ENCODE results near the gene TBCK.
A peak's percentile ranks its signal among the peaks of the same experiment; 100 is the strongest.
"Not testable (repeated sequence)": the region's sequence is repeated elsewhere in the genome, so short reads cannot be mapped to it uniquely, and the experiment has no call there.

TBCK gene

DNA sequence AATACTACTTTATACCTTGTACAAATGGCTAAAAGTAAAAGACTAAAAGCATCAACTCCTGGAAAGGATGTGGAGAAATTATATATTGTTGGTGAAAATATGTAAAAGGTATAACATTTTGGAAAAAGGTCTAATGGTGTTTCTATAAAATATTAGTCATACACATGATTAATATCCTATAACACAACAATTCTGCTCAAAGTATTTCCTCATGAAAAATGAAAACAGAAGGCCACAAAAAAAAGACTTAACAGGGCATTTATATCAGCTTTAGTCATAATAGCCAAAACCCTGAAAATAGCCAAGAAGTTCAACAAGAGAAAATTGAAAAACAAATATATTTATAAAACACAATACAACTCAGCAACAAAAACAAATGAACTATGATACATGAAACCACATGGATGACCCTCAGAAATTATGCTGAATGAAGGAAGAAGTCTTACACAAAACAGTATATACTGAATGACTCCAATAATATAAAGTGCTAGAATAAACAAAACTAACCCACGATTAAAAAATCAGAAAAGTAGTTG is 38.8 kb downstream of the TBCK start:
- DNase-seq: no peak

DNA sequence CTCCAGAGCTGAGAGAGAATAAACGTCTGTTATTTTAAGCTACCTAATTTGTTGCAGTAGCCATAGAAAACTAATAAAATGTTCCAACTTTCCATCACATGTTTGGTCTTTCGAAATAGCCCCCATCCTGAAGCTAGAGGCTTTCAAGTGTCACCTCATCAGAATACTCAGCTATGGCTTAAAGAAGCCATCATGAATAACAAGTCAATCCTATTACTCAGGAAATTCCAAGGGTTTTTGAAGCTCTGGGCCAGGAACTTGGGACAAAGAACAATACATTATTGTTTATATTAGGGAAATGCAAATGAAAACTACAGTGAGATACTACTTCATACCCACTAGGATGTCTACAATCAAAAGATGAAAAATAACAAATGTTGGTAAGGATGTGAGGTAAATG is 42.2 kb downstream of the TBCK start:
- DNase-seq: no peak

DNA sequence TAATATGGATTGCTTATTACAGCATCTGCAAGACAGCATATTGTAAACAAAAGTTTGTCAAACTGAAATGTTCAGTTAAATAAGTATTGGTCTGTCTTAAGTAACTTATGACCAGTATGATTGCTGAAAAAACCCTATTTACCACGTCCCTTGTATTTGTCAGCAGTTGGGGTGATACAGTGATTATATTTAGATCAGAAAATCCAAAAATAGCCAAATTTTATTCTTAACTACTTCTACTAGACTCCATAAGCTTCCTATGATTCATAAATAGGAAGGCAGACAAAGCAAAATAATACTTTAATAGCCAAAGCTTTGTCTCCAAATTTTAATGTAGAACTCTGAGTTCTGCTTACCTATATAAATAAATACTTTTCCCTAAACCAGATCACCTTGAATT is 45.3 kb downstream of the TBCK start:
- no peak for DNase-seq

DNA sequence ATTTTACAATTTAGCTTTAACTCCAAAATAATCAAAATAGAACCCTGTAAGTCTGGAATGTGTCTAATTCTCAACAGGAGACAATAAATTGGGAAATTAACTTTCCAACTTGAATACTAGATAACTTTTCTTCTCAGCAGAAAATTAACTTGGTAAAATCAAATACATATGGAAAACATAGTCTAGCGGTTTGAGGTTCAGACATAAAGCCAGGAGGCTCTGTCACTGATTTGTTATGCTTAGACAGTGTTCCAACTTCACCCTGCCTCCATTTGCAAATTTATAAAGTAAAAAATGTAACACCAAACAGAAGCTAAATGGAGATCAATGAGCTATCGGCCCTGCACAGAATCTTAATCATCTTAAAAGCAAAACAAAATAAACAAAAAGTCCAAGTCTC is 46.3 kb downstream of the TBCK start:
- DNase-seq: no peak

DNA sequence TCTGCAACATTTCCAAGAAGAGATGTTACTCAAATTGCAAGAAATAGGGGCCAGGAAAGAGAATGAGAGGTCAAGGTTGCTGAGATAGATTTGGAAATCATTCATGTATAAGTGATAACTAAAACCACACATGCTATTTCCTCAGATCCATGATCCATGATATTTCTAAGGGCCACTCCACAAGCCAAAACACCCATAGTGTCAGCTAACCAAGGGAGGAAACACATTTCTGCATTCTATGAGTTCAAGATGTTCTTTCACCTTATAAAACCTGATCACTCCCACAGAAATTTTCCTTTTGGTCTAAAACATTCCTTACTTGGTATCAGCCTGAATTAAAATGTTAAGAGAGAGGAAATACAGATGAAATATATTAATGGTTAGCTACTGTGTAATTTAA is 47.2 kb downstream of the TBCK start:
- DNase-seq: no peak

DNA sequence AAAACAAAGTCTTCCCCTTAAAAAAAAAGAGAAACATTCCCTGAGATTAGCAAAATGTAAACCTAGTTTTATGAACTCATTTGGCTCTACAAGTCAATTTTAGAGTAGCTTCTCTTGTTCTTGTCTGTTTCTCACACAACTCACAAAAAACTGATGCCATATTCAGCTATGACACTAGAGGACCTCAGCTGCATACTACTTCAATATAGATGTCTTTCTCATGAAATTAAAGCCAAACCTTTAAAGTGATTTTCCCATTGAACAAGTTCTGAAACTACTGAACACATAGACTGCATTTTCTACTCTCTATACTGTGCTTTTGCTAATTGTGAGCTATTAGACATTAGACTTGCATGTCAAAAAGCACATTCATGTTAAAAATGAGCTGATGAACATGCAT is 49.8 kb downstream of the TBCK start:
- DNase-seq: peak; percentile 9

DNA sequence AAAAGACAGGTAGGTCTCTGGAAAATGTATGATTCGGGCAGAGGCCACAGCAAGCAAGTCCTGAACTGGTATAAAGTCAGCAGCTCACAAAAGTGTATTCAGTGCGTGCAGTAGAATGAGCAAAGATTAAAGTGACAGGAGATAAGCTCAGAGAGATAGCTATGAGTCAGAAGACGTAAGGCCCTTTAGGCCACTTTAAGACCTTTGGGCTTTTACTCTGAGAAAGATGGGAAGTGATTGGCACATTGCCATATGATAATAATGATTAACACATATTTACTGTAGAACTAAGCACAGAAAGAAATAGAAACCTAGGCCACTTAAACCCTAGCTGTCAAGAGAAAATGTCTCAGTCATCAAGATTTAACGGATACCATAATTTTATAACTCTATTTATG is 51.7 kb downstream of the TBCK start:
- no peak for DNase-seq

DNA sequence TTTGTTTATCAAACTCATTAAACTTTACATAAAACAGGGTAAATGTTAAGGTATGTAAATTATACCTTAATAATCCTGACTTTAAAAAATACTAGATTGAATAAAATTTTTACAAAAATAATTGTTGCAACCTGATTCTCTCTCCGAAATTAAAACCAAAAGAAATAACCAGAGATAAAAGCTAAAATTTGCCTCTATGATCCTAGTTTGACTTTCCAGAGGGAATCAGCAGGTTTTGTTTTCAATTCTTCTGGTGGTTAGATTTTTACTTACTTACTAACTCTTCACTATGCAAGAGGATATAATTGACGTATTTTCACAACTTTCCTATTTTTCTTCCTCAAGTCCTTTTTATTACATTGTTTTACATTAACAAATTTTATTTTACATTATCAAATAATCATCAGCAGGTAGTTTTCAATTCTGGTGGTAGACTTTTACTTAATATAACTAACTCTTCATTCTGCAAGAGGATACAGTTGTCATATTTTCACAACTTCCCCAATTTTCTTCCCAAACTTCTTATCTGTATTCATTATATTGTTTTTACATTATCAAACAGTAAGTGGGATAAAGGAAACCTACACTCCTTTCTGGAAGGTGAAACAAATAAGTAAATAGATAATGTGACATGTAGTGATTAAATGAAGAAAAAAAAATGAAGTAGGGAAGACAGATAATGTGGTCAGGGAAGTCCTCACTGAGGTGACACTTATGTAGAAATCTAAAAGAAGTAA is 52.2 kb downstream of the TBCK start:
- DNase-seq: no peak

DNA sequence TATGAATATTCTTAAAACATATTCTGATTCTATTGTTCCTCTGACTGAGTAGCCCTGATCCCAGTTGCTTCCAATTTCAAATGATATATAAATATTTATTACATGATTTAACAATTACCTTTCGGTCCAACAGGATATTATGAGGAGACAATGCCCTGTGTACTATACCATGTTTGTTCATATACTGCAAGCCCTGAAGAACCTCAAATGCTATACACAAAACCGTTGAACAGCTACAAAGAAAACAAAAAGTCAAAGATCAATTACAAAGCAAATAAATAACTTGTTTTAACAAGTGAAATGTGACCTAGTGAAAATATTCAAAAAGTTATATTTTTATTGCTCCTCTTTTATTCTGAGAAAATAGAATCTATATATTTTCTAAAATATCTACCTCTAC is 54.0 kb downstream of the TBCK start:
- DNase-seq: no peak

DNA sequence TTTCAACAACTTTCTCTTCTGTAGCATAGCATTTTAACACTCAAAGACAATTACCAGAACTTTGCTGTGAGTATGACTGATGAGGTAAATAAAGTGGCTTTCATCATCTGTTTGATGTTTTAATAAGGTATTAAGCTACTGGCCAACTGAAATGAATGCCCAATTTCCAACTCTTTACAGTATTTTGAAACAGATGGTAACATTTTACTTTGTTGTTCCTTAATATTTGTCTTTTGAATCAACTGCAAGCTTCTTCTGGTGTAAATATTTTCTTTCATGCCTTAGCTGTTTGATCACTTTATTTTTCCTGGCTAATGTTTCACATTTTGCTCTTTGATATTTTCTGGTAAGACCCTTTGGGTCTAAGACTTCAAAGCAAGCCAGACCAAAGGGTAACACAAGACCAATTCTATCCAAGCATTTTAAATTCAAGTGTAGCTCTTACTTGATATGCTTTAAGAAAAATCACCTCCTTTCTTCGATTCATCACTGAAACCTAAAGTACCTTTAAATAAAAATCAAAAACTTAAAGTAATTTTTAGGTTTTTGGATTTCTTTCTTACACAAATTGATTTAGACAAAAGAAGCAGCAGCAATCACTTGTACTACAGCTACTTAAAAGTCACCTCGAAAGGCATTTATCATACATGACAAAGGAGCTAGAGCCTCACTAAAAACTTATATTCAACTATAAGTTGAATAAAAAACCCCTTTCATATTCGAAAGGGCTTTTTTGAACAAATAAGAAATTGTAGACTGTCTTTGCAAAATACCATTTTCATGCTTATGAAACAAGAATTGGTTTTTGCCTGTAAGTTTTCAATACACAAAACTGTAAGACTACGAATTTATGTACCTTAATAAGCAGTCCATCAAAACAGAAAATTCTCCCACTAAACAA is 57.6 kb downstream of the TBCK start:
- no peak for DNase-seq

DNA sequence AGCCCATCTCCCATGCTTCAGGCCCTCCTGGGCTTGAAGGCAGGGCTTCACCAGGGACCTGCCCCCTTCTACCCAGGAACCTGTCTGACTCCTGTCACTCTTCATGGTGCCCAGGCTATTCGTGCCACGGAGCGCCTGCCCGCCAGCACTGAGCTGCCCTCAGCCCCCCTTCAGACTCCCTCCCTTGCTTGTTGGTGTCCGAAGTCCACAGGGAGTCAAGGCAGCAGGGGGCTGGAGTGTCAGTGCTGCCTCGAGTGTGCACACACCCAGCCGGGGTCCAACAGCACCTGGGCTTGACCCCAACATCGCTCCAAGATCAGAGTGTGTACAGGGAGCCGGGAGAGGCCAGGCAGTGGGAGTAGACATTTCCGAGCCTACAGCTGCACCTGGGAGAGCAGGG is 59.8 kb downstream of the TBCK start:
- DNase-seq: no peak

DNA sequence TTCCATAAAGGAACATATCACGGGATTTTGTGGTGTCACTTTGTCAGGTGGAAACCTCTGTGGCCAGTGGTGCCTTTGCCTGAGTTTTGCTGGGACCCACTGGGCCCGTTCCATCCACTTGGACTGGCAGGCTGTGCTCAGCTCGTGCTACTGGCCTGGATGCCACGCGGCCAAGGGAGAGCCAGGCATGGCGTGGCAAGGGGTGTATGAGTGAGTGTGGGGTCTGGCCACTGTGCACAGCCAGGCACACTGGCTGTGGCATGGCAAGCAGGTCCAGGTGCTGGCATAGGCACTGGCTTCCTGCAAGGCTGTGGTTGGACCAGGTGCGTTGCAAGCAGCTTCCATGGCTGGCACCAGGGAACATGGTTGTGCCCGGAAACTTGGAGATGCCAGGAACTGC is 60.8 kb downstream of the TBCK start:
- no peak for DNase-seq

DNA sequence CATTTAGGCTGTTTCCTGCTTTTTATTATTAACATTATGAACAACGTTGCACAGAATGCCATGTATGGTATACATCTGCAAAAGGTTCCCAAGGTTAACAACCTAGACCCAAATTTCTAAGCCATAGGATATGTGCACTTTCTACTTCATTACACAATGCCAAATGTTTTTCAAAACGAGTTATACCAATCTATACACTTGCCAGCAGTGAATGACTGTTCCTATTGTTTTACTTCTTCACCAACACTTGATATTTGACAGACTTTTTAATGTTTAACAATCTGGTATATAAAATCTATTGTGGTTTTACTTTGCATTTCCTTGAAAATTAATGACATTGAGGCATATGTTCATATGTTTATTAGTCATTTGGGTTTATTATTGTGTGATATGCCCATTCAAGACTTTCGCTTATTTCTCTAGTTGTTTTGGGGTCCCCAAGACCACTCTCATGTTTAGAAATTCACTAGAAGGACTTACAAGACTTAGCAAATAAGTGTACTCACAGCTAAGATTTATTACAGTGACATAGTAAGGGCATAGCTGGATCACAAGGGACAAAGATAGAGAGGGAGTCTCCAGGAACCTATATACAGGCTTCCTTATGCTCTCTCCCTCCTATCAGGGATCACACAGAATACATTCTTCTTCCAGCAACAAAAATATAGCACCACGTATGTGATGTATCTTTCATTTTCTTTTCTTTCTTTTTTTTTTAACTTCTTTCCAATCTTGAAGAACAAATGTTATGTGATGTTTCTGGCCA is 62.5 kb downstream of the TBCK start:
- no peak for DNase-seq

DNA sequence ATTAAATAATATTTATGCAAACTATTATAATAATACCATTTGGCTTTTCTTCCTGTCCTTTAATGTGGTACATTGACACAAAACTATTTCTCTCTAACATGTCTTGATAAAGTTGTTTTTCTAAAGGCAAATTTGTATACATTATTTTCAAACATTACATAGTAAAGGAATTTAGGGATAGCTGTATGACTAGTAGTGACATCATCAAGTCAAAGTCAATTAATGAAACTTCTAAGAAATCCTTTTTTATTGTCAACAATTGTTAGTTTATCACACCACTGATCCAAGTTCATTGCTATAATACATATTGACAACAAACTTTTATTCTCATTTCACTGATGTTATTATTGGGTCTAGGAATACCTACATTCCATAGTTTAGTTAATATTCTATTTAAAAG is 68.4 kb downstream of the TBCK start:
- DNase-seq: no peak

DNA sequence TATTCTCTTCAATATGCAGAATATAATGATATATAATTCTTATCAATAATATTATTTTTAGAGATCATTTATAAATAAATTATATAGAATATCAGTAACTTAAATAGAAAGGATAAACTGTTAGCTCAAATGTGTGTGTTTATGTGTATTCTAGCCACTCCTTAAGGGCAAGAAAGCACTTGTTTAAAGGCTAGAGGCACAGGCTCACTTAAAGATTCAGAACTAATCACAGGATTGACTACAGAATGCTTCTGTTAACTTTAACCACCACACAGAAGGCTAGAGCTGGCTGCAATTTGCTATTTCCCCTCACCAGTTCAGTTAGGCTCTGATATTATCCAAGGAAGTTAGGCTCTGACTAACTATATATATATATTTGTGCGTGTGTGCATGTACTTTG is 69.6 kb downstream of the TBCK start:
- DNase-seq: no peak

DNA sequence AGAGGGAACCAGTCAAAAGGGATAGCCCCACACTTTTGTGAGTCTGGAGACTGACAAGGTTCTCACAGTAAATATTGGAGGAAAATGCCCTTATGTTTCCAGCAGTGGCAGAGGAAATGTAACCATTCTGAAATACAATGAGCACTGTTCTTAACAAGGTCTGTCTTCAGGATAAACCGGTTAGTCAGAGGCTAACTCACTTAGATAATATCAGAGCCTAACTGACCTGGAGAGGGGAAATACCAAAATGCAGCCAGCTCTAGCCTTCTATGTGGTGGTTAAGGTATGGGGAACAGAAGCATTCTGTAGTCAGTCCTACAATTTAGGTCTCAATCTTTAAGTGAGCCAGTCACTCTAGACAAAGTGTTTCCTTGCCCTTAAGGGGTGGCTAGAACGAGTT is 70.8 kb downstream of the TBCK start:
- DNase-seq: no peak

DNA sequence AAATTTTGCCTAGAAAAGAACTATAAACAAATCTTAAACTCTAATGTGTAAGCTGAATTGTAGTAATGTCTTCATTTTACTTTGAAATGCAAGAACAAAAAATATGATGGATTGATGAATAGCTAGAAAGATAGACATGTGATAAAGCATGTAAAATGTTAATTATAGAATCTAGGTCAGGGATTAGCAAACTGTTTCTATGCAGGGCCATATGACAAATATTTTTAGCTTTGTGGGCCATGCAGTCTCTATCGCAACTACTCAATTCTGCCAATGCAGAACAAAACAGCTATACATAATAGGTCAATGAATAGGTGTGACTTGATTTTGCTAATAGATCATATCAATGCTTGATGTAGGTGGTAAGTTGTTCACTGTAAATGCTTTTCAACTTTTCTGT is 75.3 kb downstream of the TBCK start:
- no peak for DNase-seq

DNA sequence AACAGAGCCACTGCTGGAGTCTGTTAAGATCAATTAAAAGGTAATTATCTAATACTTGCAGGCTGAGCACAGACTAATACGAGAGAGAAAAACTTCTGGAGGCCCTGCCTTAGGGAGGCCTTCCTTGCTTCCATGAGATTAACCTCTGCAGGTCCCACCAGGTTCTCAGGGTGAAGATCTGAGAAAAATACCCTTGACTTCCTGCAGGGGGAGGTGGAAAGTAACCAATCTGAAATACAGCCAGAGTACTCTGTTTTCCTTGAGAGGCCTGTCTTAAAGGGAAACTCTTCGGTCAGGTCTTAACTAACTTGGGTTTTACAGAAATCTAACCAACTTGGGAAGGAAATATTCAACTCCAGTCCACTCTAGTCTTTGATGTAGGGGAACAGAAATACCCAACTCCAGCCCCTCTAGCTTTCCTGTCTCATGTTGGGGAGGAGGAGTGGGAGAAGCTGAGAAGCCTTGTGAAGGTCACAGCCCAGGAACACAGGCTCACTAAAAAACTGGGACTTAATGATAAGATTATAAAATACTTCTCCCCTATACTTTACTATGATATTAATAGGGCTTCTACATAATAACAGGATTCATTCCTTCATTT is 77.1 kb downstream of the TBCK start:
- DNase-seq: peak; percentile 26

DNA sequence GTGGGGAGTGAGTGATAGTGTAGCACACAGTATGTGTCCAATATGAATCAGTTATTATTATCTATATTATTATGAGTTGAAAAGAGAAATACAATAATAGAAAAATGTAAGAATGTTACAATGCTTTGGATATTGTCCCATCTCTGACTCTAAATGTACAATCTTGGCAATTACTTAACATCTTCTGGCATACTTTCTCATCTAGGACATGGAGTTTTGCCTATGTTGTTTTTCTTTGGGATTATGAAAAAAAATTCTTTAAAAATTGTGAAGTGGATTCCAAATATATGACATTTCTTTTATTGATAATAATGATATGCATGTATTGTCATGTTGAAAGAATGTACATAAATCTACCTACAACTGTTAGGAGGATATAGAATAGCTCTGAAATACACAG is 84.1 kb downstream of the TBCK start:
- DNase-seq: no peak

DNA sequence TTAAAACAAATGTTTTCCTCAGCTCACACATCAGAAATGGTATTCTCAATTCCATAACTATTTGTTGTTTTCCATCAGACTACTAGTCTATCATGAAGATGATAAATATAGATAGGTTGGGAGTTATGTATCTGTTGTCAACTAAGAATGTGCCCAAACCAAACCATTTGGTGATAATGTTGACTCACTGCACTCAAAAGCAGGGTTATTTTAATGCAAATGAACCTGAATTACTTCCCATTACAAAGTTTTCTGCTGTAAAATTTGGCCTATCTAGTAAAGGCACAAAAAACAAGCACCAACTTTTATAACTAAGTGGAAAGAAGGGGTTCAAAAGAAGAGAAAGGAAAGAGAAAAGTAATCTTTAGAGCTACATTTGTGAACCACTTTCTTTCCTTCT is 93.5 kb downstream of the TBCK start:
- no peak for DNase-seq

DNA sequence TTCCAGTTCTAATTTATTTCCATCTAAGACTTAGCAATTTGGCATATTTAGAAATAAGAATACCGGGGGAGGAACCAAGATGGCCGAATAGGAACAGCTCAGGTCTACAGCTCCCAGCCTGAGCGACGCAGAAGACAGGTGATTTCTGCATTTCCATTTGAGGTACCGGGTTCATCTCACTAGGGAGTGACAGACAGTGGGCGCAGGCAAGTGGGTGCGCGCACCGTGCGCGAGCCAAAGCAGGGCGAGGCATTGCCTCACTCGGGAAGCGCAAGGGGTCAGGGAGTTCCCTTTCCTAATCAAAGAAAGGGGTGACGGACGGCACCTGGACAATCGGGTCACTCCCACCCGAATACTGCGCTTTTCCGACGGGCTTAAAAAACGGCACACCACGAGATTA is 102.7 kb downstream of the TBCK start:
- not testable (repeated sequence) for DNase-seq

DNA sequence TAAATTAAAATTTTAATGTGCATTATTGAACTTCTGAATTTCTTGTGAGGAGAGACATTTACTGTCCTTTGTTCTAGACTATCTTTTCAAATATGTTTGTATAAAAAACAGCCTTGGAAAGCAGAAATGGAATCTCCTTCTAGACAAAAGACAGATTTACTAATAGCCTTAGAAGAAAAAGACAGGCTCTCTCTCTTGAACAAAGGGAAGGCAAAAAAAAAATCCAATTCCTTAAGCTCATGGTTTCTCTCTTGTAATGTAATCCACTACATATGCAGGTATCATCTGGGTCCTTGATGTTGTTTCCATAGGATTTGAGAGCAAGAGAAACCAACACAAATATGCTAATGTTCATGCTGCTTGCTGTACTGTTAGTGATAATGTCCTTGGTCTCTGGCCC is 106.0 kb downstream of the TBCK start:
- DNase-seq: no peak
